ENCODE data around the gene PARP1. TPM values are rescaled to one million over a fixed set of nuclear protein-coding genes. Genes with fewer than 3 reads are reported as not detected.

PARP1 gene
- total RNA-seq, 2 donors from 2014 or later: 70.3 TPM

DNA sequence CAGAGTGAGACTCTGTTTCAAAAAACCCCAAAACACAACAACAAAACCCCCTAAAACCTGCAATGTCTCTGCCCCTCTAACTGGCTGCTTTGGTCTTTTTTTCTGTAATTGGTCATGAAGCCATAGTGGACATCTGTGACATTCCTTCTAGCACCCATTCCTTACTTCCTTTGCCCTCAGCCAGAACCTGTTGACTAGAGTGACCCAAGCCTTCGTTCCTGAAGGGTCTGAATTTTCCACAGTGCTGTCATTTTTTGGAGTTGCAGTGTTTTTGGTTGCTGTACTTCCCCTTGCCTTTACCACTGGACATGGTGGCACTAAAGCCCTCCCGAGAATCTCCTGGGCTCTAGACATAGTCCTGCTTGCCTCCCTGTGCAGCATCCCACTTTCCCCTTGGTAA, 50.5 kb downstream of the PARP1 start:
- H3K27ac ChIP-seq: no peak overlapping the region
- ATAC-seq (ENCODE audit: insufficient number of reproducible peaks, low FRiP score, low read depth): no peak
- no peak for TF ChIP-seq CTCF (IDR thresholded peaks at IDR 0.05)
- H3K27me3 ChIP-seq (replicated peaks; ENCODE audit: insufficient read depth): no peaks in the 10 kb centered on the region
- no peak overlapping the region for H3K4me3 ChIP-seq
- peaks cover 0 to 15% of the 10 kb centered on the region in 2 donors for H3K4me1 ChIP-seq (ENCODE audit: control insufficient read depth in 1 of 2, low read depth in 2 of 2)
- no peaks in the 10 kb centered on the region for H3K9me3 ChIP-seq
- H3K36me3 ChIP-seq: peaks cover 30% of the 10 kb centered on the region
- no peak for DNase-seq (ENCODE audit: low spot score)

DNA sequence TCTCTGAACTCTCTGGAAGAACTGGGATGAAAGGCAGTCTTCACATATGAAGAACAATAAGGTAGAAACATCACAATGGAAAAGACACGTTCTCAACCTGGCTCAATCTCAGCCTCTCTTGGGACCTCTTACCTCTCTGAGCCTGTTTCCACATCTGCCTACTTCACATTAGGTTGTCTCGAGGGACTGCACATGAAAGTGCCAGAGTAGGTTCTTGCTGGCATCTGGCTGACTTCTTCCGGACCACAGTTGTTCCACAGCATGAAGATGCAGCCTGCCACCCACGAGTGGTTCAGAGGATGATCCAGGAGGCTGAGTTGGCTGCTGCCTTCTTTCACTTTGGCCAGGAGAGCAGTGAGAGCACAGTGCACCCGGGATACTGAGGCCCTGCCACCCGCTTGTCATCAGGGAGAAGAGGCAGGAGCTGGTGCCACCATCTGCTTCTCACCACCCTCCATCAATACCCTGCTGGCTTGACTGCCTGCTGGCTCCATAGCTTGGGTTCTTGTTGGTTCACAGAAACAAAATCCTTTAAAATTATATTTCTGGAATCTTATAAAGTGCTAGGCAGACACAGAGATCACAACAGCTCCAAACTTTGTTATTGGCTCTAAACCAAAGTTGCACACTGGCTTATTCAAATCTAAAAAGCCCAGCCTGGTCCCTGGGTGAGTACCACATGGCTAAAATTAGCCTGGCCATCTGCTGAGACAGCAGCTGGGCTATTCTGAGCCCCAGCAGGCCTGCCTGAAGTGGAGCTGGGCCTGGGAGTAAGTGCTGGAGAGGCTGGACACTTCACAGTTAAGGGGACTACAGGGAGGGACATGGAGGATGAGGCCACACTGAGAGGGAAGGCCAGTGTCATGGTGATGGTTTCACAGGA, 52.0 kb downstream of the PARP1 start:
- H3K27ac ChIP-seq: peak overlapping the region; percentile 5 to 44
- no peak for ATAC-seq (ENCODE audit: insufficient number of reproducible peaks, low FRiP score, low read depth)
- no peaks in the 10 kb centered on the region for H3K27me3 ChIP-seq (replicated peaks; ENCODE audit: insufficient read depth)

DNA sequence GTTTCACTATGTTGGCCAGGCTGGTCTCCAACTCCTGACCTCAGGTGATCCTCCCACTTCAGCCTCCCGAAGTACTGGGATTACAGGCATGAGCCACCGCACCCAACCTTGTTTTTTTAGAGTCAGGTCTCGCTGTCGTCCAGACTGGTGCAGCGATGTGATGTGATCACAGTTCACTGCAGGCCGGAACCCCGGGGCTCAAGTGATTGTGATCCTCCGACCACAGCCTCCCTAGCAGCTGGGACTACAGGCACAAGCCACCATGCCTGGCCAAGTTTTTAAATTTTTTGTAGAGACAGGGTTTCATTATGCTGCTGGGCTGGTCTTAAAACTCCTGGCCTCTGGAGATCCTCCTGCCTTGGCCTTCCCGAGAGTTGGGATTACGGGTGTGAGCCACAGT, 52.9 kb downstream of the PARP1 start:
- H3K4me3 ChIP-seq: no peak overlapping the region
- ATAC-seq (ENCODE audit: insufficient number of reproducible peaks, low FRiP score, low read depth) (no peak), DNase-seq (ENCODE audit: low spot score) (no peak)
- H3K9me3 ChIP-seq: no peaks in the 10 kb centered on the region
- TF ChIP-seq CTCF (IDR thresholded peaks at IDR 0.05): no peak
- no peak overlapping the region for H3K27ac ChIP-seq
- H3K27me3 ChIP-seq (replicated peaks; ENCODE audit: insufficient read depth): no peaks in the 10 kb centered on the region
- H3K4me1 ChIP-seq (ENCODE audit: control insufficient read depth in 1 of 2, low read depth in 2 of 2): peaks cover 0 to 15% of the 10 kb centered on the region in 2 donors
- peaks cover 11% of the 10 kb centered on the region for H3K36me3 ChIP-seq

More for the DNA sequence above, 52.0 kb downstream of the PARP1 start:
- peaks cover 0 to 15% of the 10 kb centered on the region in 2 donors for H3K4me1 ChIP-seq (ENCODE audit: control insufficient read depth in 1 of 2, low read depth in 2 of 2)
- DNase-seq (ENCODE audit: low spot score): no peak
- TF ChIP-seq CTCF (IDR thresholded peaks at IDR 0.05): no peak
- H3K4me3 ChIP-seq: no peak overlapping the region
- peaks cover 17% of the 10 kb centered on the region for H3K36me3 ChIP-seq
- no peaks in the 10 kb centered on the region for H3K9me3 ChIP-seq

DNA sequence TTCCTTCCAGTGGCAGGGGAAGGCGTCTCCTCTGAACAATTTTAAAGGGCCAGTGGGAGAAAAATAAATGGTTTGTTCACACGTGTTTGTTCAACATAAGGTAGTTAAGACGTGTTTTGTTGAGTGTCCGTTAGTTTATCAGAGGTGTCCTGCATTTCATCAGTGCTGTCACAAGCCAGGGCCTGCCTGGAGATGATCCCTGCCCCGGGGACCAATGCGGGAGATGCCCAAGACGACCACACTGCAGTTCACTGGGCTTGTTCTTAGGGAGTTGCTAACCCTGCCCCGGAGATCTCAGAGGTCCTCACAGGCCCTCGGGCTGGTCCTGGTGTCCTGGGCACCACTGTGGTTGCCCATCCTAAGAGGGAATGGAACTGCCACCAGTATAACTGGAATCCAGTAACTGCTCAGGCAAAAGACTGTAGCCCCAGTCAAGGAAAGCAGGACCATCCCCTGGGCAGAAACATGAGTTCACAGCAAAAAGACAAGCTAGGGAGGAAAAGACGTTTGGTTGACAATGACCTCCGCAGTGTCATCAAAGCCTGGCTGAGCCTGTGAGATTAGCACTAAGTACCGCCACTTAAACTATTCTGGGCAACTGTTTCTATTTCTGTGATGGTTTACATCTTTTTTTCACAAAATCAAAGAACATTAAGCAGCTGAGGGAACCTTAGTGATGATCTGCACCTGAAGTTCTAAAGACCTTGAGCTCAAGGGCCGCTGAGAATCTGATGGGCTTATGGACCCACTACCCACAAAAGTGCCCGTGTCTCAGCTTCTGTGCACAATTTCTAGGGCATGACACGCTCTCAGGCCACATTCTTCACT, 54.0 kb downstream of the PARP1 start:
- Histone ChIP-seq H3K36me3 (peaks cover 1% of the 10 kb centered on the region), H3K27ac (no peak overlapping the region), H3K27me3 (replicated peaks; ENCODE audit: insufficient read depth) (no peaks in the 10 kb centered on the region), H3K9me3 (no peaks in the 10 kb centered on the region), H3K4me3 (no peak overlapping the region), H3K4me1 (ENCODE audit: control insufficient read depth in 1 of 2, low read depth in 2 of 2) (peaks cover 0 to 15% of the 10 kb centered on the region in 2 donors)
- ATAC-seq (ENCODE audit: insufficient number of reproducible peaks, low FRiP score, low read depth): no peak
- no peak for TF ChIP-seq CTCF (IDR thresholded peaks at IDR 0.05)
- DNase-seq (ENCODE audit: low spot score): no peak

GRCh38 chr1:226351709-226352108, 56.2 kb downstream of the PARP1 start:
- Histone ChIP-seq H3K9me3 (no peaks in the 10 kb centered on the region), H3K27ac (no peak overlapping the region), H3K36me3 (no peaks in the 10 kb centered on the region), H3K4me3 (no peak overlapping the region), H3K27me3 (replicated peaks; ENCODE audit: insufficient read depth) (no peaks in the 10 kb centered on the region), H3K4me1 (ENCODE audit: control insufficient read depth in 1 of 2, low read depth in 2 of 2) (peaks cover 0 to 13% of the 10 kb centered on the region in 2 donors)
- ATAC-seq (ENCODE audit: insufficient number of reproducible peaks, low FRiP score, low read depth) (no peak), DNase-seq (ENCODE audit: low spot score) (no peak)
- no peak for TF ChIP-seq CTCF (IDR thresholded peaks at IDR 0.05)
